ENCODE measurements around the gene SMIM7.

Gene SMIM7

DNA sequence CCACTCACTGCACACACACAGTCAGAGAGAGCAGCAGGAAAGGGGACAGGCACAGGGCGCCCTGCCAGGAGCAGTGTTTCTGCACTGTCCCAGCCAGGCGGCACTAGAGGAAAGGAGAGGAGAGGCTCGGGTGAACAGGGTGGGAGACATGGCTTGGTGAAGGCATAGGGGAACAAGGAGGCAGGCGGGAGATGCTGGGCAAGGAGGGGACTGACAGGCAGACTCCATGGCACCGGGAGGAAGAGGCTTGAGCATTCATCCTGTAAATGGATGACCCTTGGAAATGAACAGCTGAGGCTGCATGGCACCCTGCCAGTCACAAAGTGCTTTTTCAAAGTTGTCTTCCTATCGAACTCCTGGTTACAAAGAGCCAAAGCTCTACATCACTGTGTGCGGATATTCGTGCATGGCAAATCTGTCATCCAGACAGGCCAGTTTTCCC, 54.4 kb downstream of the SMIM7 start:
- CTCF ChIA-PET, result no interaction called here
- H3K27me3 Mint-ChIP-seq, result no peaks in the 10 kb centered on the region
- no peak overlapping the region for H3K27ac Mint-ChIP-seq
- no peak for DNase-seq
- peaks cover 2% of the 10 kb centered on the region for H3K36me3 Mint-ChIP-seq
- H3K4me3 Mint-ChIP-seq, result no peak overlapping the region
- H3K4me1 Mint-ChIP-seq, result peaks cover 17% of the 10 kb centered on the region
- H3K9me3 Mint-ChIP-seq, result no peaks in the 10 kb centered on the region

DNA sequence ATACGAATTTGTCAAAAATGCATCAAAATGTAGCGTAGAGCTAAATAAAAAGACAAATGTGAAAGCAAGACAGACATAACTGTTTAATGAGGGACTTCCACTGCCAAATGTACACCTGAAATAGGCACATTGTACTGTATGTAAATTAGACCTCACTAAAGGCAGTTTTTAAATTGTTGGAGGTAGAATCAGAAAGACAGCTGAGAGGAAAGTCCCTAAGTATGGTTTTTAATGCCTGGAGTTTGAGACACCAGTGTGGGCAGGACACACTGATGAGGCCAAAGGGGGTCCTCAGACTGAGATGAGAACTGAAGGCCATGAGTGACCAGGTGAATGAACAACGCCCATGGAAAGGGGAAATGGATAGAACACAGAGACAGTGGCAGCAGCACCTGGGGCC, 54.8 kb downstream of the SMIM7 start:
- H3K27ac Mint-ChIP-seq, result no peak overlapping the region
- CTCF ChIA-PET, result no interaction called here
- H3K36me3 Mint-ChIP-seq, result peaks cover 2% of the 10 kb centered on the region
- no peaks in the 10 kb centered on the region for H3K27me3 Mint-ChIP-seq
- H3K4me3 Mint-ChIP-seq, result no peak overlapping the region
- H3K4me1 Mint-ChIP-seq, result peaks cover 14% of the 10 kb centered on the region
- no peak for DNase-seq
- no peaks in the 10 kb centered on the region for H3K9me3 Mint-ChIP-seq

DNA sequence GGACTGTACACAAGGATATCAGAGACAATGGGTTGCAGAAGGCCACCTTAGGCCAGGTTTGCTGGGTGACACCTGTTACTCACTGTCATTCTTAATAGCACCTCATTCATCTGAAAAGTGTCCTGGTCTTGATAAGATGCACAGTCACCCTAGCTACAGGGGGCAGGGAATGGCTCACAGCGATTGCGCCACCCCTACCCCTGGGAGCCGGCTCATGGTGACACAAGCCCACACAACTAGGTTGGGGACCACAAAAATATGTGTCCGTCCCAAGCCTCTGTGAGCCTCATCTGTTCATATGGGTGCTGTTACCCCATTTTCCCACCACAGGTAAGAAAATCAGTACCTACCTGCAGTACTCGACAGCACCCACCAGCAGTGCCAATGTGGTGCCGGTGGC, 55.3 kb downstream of the SMIM7 start:
- Mint-ChIP-seq H3K27ac (no peak overlapping the region), H3K4me3 (no peak overlapping the region), H3K27me3 (no peaks in the 10 kb centered on the region), H3K9me3 (no peaks in the 10 kb centered on the region), H3K4me1 (peaks cover 10% of the 10 kb centered on the region), H3K36me3 (peaks cover 2% of the 10 kb centered on the region)
- no peak for DNase-seq
- CTCF ChIA-PET, result no interaction called here

- Mint-ChIP-seq H3K4me1 (peaks cover 7% of the 10 kb centered on the region), H3K4me3 (no peak overlapping the region), H3K36me3 (no peaks in the 10 kb centered on the region), H3K27ac (no peak overlapping the region), H3K27me3 (no peaks in the 10 kb centered on the region), H3K9me3 (no peaks in the 10 kb centered on the region)
- CTCF ChIA-PET, result no interaction called here
- no peak for DNase-seq
Observed at GRCh38 chr19:16603090-16603489, 56.9 kb downstream of the SMIM7 start.

DNA sequence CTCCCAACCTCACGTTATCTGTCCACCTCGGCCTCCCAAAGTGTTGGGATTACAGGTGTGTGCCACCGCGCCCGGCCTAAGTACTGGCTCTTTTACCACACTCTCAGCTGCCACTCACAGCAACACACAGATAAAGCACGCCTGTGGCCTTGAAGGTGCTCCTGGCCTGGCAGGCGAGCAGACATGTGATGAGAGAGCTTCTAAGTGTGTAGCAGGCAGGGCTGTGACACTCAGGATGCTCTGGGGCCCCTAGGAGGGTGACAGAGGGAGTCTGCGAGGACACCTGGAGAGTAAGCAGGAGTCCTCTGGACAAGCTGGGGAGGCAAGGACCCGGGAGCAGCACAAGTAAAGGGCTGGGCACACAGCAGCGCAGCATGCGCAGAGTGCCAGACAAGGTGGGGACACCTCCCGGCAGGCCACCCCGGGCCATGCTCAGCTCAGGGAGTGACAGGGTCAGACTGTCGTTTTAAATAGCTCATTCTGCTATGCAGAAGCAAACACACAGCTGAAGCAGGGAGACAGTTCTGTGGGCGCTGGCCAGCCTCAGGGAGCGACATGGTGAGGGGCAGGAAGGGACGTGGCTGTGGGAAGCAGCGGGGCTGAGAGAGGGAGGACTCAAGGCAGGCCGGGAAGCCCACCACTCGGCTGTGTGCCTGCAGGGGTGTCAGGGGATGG, 58.4 kb downstream of the SMIM7 start:
- Mint-ChIP-seq H3K27ac (no peak overlapping the region), H3K27me3 (no peaks in the 10 kb centered on the region), H3K4me1 (peaks cover 16% of the 10 kb centered on the region), H3K4me3 (no peak overlapping the region), H3K9me3 (no peaks in the 10 kb centered on the region), H3K36me3 (peaks cover 1% of the 10 kb centered on the region)
- CTCF ChIA-PET, result interaction anchor here (1.1 kb wide), 1 partner anchor 15 kb away, joined by 3 read pairs; no protein-coding TSS in a partner anchor
- no peak for DNase-seq

GRCh38 chr19:16600824-16601223, 59.1 kb downstream of the SMIM7 start:
- no peak for DNase-seq
- Mint-ChIP-seq H3K27ac (no peak overlapping the region), H3K36me3 (peaks cover 1% of the 10 kb centered on the region), H3K27me3 (no peaks in the 10 kb centered on the region), H3K4me3 (no peak overlapping the region), H3K4me1 (peaks cover 22% of the 10 kb centered on the region), H3K9me3 (no peaks in the 10 kb centered on the region)
- CTCF ChIA-PET, result interaction anchor here (1.1 kb wide), 1 partner anchor 16 kb away, joined by 3 read pairs; no protein-coding TSS in a partner anchor

DNA sequence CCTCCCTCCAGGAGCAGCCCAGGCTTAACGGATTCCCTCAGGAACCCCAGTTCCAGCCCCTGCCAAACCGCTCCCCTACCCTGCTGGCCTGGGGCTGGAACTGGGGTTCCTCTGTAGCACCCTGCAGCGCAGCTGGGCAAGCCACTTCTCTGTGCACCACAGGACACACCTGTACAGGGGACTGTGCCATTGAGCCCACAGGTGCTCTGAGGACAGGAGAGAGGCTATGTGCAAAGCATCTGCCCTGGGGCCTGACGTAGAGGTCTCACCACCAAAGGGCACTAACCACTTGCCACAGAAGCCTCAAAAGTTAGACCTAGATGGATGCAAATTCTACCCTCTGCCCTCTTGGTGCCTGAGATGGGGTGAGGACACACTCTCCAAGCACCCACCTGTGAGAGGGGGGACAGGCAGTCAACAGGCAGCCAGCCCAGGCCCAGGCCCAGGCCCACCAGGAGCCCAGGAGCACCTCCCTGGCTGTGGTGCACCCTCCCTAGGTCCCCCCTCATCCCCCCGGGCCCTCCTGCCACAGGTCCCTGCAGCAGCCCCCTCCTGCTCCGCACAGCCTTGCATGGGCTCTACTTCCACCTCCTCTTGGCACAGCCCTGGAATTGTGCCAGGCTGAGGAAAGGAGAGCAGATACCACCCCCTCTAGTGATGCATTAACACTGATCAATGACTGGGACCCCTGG, 60.1 kb downstream of the SMIM7 start:
- H3K27ac Mint-ChIP-seq, result no peak overlapping the region
- H3K9me3 Mint-ChIP-seq, result no peaks in the 10 kb centered on the region
- no peak overlapping the region for H3K4me3 Mint-ChIP-seq
- peaks cover 5% of the 10 kb centered on the region for H3K36me3 Mint-ChIP-seq
- no peak for DNase-seq
- H3K27me3 Mint-ChIP-seq, result no peaks in the 10 kb centered on the region
- CTCF ChIA-PET, result interaction anchor here (0.6 kb wide), 1 partner anchor 492 kb away, joined by 3 read pairs; no protein-coding TSS in a partner anchor
- H3K4me1 Mint-ChIP-seq, result peaks cover 32% of the 10 kb centered on the region

- CTCF ChIA-PET, result no interaction called here
- no peak for DNase-seq
- H3K27ac Mint-ChIP-seq, result peak overlapping the region; percentile 28
- H3K4me1 Mint-ChIP-seq, result peaks cover 42% of the 10 kb centered on the region
- no peaks in the 10 kb centered on the region for H3K27me3 Mint-ChIP-seq
- H3K4me3 Mint-ChIP-seq, result no peak overlapping the region
- peaks cover 5% of the 10 kb centered on the region for H3K36me3 Mint-ChIP-seq
- no peaks in the 10 kb centered on the region for H3K9me3 Mint-ChIP-seq
Observed at GRCh38 chr19:16598848-16599247, 61.1 kb downstream of the SMIM7 start.

GRCh38 chr19:16596399-16596798, 63.5 kb downstream of the SMIM7 start:
- H3K27ac Mint-ChIP-seq, result no peak overlapping the region
- no peaks in the 10 kb centered on the region for H3K27me3 Mint-ChIP-seq
- no peak for DNase-seq
- CTCF ChIA-PET, result no interaction called here
- H3K4me1 Mint-ChIP-seq, result peaks cover 65% of the 10 kb centered on the region
- H3K9me3 Mint-ChIP-seq, result no peaks in the 10 kb centered on the region
- H3K4me3 Mint-ChIP-seq, result no peak overlapping the region
- peaks cover 13% of the 10 kb centered on the region for H3K36me3 Mint-ChIP-seq
